ENCODE measurements around the gene DACT2. TPM values are rescaled to one million over a fixed set of nuclear protein-coding genes. Genes with fewer than 3 reads are reported as not detected.
"Not testable (repeated sequence)": the region's sequence is repeated elsewhere in the genome, so short reads cannot be mapped to it uniquely, and the experiment has no call there.

DACT2 gene
- total RNA-seq, 6 experiments from 2014 or later, result 0.29 to 0.99 (median 0.86) TPM; not detected in 1

GRCh38 chr6:168282985-168283685 lies 36.4 kb downstream of the DACT2 start:
- intact Hi-C loops (cut with DNase I), result no loop called here
- TF ChIP-seq, protein P1, sequence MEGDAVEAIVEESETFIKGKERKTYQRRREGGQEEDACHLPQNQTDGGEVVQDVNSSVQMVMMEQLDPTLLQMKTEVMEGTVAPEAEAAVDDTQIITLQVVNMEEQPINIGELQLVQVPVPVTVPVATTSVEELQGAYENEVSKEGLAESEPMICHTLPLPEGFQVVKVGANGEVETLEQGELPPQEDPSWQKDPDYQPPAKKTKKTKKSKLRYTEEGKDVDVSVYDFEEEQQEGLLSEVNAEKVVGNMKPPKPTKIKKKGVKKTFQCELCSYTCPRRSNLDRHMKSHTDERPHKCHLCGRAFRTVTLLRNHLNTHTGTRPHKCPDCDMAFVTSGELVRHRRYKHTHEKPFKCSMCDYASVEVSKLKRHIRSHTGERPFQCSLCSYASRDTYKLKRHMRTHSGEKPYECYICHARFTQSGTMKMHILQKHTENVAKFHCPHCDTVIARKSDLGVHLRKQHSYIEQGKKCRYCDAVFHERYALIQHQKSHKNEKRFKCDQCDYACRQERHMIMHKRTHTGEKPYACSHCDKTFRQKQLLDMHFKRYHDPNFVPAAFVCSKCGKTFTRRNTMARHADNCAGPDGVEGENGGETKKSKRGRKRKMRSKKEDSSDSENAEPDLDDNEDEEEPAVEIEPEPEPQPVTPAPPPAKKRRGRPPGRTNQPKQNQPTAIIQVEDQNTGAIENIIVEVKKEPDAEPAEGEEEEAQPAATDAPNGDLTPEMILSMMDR (IDR thresholded peaks at IDR 0.05), result peak in 2 of 4 donors; percentile 10 to 19
- no peak for TF ChIP-seq POLR2A (IDR thresholded peaks at IDR 0.05)
- Histone ChIP-seq H3K36me3 (no peaks in the 10 kb centered on the region), H3K4me3 (no peak overlapping the region), H3K9me3 (no peaks in the 10 kb centered on the region), H3K27ac (peak overlapping the region in 1 of 3 donors; percentile 8), H3K27me3 (no peaks in the 10 kb centered on the region), H3K4me1 (peaks cover 0 to 15% (median 0%) of the 10 kb centered on the region in 4 donors)
- DNase-seq (peak in 2 of 3 donors; percentile 82 to 84), ATAC-seq (peak; percentile 91 to 97 (median 96))
- WGBS (ENCODE audit: insufficient coverage, low coverage, low lambda C conversion rate, missing lambda C conversion rate), result 100% methylated on average over 1 of the region's 20 CpGs

DNA sequence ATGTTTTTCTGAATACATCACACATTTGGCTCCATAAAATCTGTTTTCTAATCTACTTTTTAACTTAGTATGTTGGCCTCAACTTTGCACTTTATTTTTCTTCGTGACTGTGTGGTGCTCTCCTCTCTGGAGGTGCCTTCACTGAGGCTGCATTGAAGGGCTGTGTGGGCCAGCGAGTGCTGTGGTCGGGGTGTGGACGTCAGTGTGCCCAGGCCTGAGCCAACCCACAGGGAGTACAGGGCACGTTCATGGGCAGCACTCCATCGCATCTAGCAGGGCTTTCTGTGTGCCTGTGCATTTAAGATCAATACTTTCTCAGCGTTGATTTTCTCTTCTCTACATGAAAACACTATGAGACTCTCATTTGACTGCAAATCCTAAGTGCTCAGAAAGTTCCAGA lies 37.8 kb downstream of the DACT2 start:
- Histone ChIP-seq H3K9me3 (no peaks in the 10 kb centered on the region), H3K4me1 (peaks cover 0 to 15% (median 0%) of the 10 kb centered on the region in 4 donors), H3K36me3 (no peaks in the 10 kb centered on the region), H3K27ac (no peak overlapping the region), H3K4me3 (no peak overlapping the region), H3K27me3 (no peaks in the 10 kb centered on the region)
- no peak for TF ChIP-seq POLR2A (IDR thresholded peaks at IDR 0.05)
- TF ChIP-seq, protein P1 (IDR thresholded peaks at IDR 0.05), result no peak
- ATAC-seq, result no peak
- DNase-seq, result no peak
- WGBS (ENCODE audit: insufficient coverage, low coverage, low lambda C conversion rate, missing lambda C conversion rate), result 54% methylated on average over 4 of the region's 7 CpGs
- intact Hi-C loops (cut with DNase I), result no loop called here

DNA sequence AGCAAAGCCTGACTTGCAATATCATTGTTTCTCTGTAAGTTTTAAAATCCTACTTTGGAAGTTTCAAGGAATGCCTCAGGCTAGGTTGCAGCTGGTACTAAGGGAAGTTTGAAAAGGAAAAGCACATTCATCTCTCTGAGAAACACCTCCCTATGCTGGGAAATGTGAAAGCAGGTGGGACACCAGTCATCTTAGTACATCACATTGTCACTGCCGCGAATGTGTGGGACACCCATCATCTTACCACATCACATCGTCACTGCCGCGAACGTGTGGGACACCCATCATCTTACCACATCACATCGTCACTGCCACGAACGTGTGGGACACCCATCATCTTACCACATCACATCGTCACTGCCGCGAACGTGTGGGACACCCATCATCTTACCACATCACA lies 38.3 kb downstream of the DACT2 start:
- H3K36me3 ChIP-seq; DNase-seq; H3K9me3 ChIP-seq; intact Hi-C loops (cut with DNase I); H3K4me3 ChIP-seq; ATAC-seq; H3K27me3 ChIP-seq; H3K27ac ChIP-seq: not testable (repeated sequence)
- WGBS (ENCODE audit: insufficient coverage, low coverage, low lambda C conversion rate, missing lambda C conversion rate), result 69% methylated on average over 4 of the region's 13 CpGs
- H3K4me1 ChIP-seq, result peaks cover 0 to 15% (median 0%) of the 10 kb centered on the region in 4 donors

DNA sequence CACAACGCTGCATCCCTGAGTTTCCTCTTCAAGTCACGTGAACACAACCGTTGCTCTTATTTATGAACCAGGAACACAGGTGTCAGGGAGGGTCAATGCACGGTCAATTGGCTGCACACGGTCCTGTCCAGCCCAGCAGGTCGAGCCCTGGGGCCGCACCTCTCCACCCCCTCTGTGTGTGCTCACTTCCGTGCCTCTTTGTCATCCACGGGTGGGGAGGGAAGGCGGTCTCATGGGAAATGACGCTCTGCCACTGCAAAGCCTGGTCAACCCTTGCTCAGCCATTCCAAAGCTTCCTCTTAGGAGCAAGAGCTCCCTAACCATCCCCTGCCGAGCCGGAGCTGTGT lies 38.7 kb downstream of the DACT2 start:
- peak in 1 of 3 donors; percentile 62 for DNase-seq
- no peak for TF ChIP-seq POLR2A (IDR thresholded peaks at IDR 0.05)
- TF ChIP-seq, protein P1 (IDR thresholded peaks at IDR 0.05), result no peak
- H3K9me3 ChIP-seq, result no peaks in the 10 kb centered on the region
- intact Hi-C loops (cut with DNase I), result no loop called here
- H3K4me3 ChIP-seq, result no peak overlapping the region
- no peaks in the 10 kb centered on the region for H3K27me3 ChIP-seq
- no peaks in the 10 kb centered on the region for H3K36me3 ChIP-seq
- no peak overlapping the region for H3K27ac ChIP-seq
- WGBS (ENCODE audit: insufficient coverage, low coverage, low lambda C conversion rate, missing lambda C conversion rate), result 76% methylated on average over 9 of the region's 13 CpGs
- peak in 1 of 4 donors; percentile 41 for ATAC-seq
- H3K4me1 ChIP-seq, result peaks cover 0 to 15% (median 0%) of the 10 kb centered on the region in 4 donors

DNA sequence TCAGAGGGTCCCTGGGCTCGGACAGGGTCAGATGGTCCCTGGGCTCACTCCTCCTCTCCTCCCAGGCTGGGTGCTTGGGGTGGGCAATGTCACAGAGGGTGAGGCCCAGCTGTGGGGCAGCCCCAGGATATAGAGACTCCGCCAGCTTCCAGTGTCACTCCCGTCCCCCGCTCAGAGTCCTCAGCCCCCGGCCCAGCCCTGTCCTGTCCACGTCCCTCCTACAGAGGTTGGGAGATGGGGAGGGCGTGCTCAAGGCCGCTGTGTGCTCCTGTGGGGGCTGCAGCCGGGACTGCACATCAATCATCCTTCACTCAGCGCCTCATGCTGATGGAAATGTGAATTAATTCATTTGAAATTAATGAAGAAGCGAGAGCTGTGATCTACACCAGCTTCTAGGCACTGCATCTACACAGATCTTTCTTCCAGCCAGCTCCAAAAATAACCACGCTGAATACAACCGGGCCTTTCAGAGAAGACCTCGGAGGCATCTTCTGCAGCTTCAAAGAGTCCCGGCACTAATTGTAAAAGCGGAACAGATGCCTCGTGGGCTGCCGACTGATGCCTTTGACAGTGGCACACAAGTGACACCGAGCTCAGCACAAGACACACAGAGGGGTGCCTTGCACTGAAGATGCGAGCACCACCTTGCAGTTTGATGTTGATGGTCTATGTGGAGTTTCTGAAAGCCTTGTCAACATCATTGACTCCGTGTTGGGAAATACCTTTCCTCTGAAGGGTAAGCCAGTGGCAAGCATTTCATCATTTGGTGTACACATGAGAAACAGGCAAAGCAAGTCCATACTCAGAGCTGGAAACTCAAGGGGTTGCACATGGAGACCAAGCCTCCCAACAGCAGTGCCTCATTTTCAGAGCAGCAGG lies 39.3 kb downstream of the DACT2 start:
- TF ChIP-seq, protein P1 (IDR thresholded peaks at IDR 0.05), result no peak
- peak in 1 of 4 donors; percentile 39 for ATAC-seq
- peak in 1 of 3 donors; percentile 36 for DNase-seq
- Histone ChIP-seq H3K27ac (no peak overlapping the region), H3K9me3 (no peaks in the 10 kb centered on the region), H3K4me3 (no peak overlapping the region), H3K4me1 (peaks cover 0 to 15% (median under 1%) of the 10 kb centered on the region in 4 donors), H3K36me3 (no peaks in the 10 kb centered on the region), H3K27me3 (no peaks in the 10 kb centered on the region)
- 77% methylated on average over 6 of the region's 21 CpGs for WGBS (ENCODE audit: insufficient coverage, low coverage, low lambda C conversion rate, missing lambda C conversion rate)
- intact Hi-C loops (cut with DNase I), result no loop called here

Measured in right lobe of liver (tissue), 6 donors.